K562 (cell line): Measurements from ENCODE around the gene AGAP1. TPM values are rescaled to one million over a fixed set of nuclear protein-coding genes. Genes with fewer than 3 reads are reported as not detected.
"Not testable (repeated sequence)": the region's sequence is repeated elsewhere in the genome, so short reads cannot be mapped to it uniquely, and the experiment has no call there.

ENCODE experiments used
- ATAC-seq: fragments of 200-7000 bp; cut with Tn5 transposase; 3 replicates; pipeline ENCODE4 v1.9.1; 2020; ENCODE audit warnings: moderate library complexity
- BruUV-seq: library from RNA; stranded (reverse); fragments of 400-500 nt; replicated peaks from 2 replicates; lab custom pipeline; 2021; lab: Mats Ljungman, UMichigan
- CTCF ChIA-PET: fragments of 300-600 bp; formaldehyde crosslinking; extraction: SDS; loops from one replicate; lab custom pipeline; 2021; ENCODE audit warnings: low intra/inter-chr PET ratio; lab: Yijun Ruan, JAX
- POLR2A ChIA-PET: fragments of 300-600, 350-650 bp; sonication (Branson Sonifier 250); formaldehyde crosslinking; extraction: SDS; loops from one replicate; lab custom pipeline; 2021; ENCODE audit warnings: antibody characterized with exemption, inconsistent platforms; lab: Yijun Ruan, JAX
- DNase-seq, 4 experiments: peaks; one replicate each; pipeline versions ENCODE4 v3.0.0 to v3.0.0-alpha.2; 2011 to 2018; ENCODE audit warnings: low spot score in 3 of 4, mixed read lengths in 3 of 4; ENCODE audit errors: extremely low read depth in 1 of 4
- FAIRE-seq: peaks from 2 replicates; lab custom pipeline; 2011; peaks lifted over from hg19 to GRCh38; lab: Jason Lieb, UNC
- H2AFZ ChIP-seq: 2 replicates; pipeline ENCODE4 v1.6.0; 2011; ENCODE audit warnings: low read depth, low read length, control low read depth, inconsistent platforms
- H3K27ac ChIP-seq: fragments of 200-600 bp; 3 replicates; pipeline ENCODE4 v1.8.0; 2011; ENCODE audit warnings: low read depth, mild to moderate bottlenecking, control low read depth, inconsistent platforms, low read length, moderate library complexity, mixed read lengths; ENCODE audit errors: extremely low read depth
- H3K27me3 ChIP-seq, 2 experiments: fragments of 300-600 bp in 1 of 2; 2 replicates in 1 of 2; 3 replicates in 1 of 2; pipeline versions ENCODE4 v1.6.0 to v1.8.0; 2011; ENCODE audit warnings: inconsistent platforms in 2 of 2, low read length in 2 of 2, mild to moderate bottlenecking in 1 of 2, mixed read lengths in 1 of 2, moderate library complexity in 1 of 2; ENCODE audit not compliant: control insufficient read depth in 2 of 2, insufficient read depth in 2 of 2
- H3K36me3 ChIP-seq: fragments of 300-600 bp; 3 replicates; pipeline ENCODE4 v1.8.0; 2011; ENCODE audit warnings: mild to moderate bottlenecking, low read length, inconsistent platforms; ENCODE audit not compliant: control insufficient read depth, insufficient read depth
- H3K4me1 ChIP-seq, 2 experiments: fragments of 200-600 bp in 1 of 2; replicated peaks in 1 of 2; 2 replicates in 1 of 2; 3 replicates in 1 of 2; pipeline versions ENCODE4 v1.5.1 to v1.8.0; 2011; ENCODE audit warnings: inconsistent platforms in 2 of 2, low read length in 2 of 2, mild to moderate bottlenecking in 1 of 2, mixed read lengths in 1 of 2, moderate library complexity in 1 of 2; ENCODE audit not compliant: control insufficient read depth in 2 of 2, insufficient read depth in 2 of 2
- H3K4me2 ChIP-seq: 2 replicates; pipeline ENCODE4 v1.6.1; 2011; ENCODE audit warnings: low read length, control low read depth, inconsistent platforms, mixed read lengths; ENCODE audit not compliant: insufficient read depth
- H3K4me3 ChIP-seq: fragments of 200-600 bp; sonication (generic), shearing (Covaris generic); 2 replicates; pipeline ENCODE4 v1.5.1; 2016; ENCODE audit warnings: control low read depth, inconsistent platforms
- H3K79me2 ChIP-seq: fragments of 200-600 bp; 3 replicates; pipeline ENCODE4 v1.8.0; 2011; ENCODE audit warnings: low read length, inconsistent platforms; ENCODE audit not compliant: control insufficient read depth, insufficient read depth
- H3K9ac ChIP-seq, 2 experiments: 2 replicates each; pipeline versions ENCODE4 v1.6.0 to v1.6.1; 2011; ENCODE audit warnings: low read depth in 2 of 2, low read length in 2 of 2, control low read depth in 1 of 2, inconsistent platforms in 1 of 2, mild to moderate bottlenecking in 1 of 2, mixed read lengths in 1 of 2; ENCODE audit not compliant: insufficient read depth in 1 of 2
- H3K9me1 ChIP-seq: one replicate; pipeline ENCODE4 v1.6.0; 2011; ENCODE audit warnings: inconsistent platforms, mild to moderate bottlenecking, low read length, moderate library complexity; ENCODE audit not compliant: control insufficient read depth, insufficient read depth
- H3K9me3 ChIP-seq: replicated peaks from 2 replicates; pipeline ENCODE4 v1.5.1; 2011; ENCODE audit warnings: low read depth, low read length, inconsistent platforms; ENCODE audit not compliant: control insufficient read depth, insufficient read depth
- H4K20me1 ChIP-seq: replicated peaks from 2 replicates; pipeline ENCODE4 v1.6.1; 2011; ENCODE audit warnings: low read length, inconsistent platforms, mixed read lengths; ENCODE audit not compliant: control insufficient read depth, insufficient read depth
- DLX4 ChIP-seq: fragments of 250-450 bp; sonication (Bioruptor Pico); IDR thresholded peaks from 2 replicates; pipeline ENCODE4 v1.6.1; 2021; ENCODE audit warnings: mild to moderate bottlenecking
- HNRNPK ChIP-seq: fragments of 200-400 bp; formaldehyde crosslinking; IDR thresholded peaks from one replicate; pipeline ENCODE4 v1.6.1; 2018; ENCODE audit warnings: mild to moderate bottlenecking, low read depth, low read length; ENCODE audit not compliant: poor library complexity, severe bottlenecking
- MCM3 ChIP-seq: fragments of 450-650 bp; IDR thresholded peaks from 2 replicates; pipeline ENCODE4 v1.6.1; 2016
- NFE2L1 ChIP-seq: fragments of 450-650 bp; IDR thresholded peaks from 2 replicates; pipeline ENCODE4 v1.6.1; 2016; ENCODE audit warnings: missing genetic modification characterization, low read depth, mild to moderate bottlenecking, missing compliant biosample characterization, moderate library complexity, borderline replicate concordance
- NUFIP1 ChIP-seq: fragments of 450-650 bp; IDR thresholded peaks from 2 replicates; pipeline ENCODE4 v1.6.1; 2018; ENCODE audit not compliant: partially characterized antibody
- RB1 ChIP-seq: fragments of 450-650 bp; IDR thresholded peaks from 2 replicates; pipeline ENCODE4 v1.6.1; 2017; ENCODE audit warnings: low read depth, mild to moderate bottlenecking
- SUPT5H ChIP-seq: fragments of 450-650 bp; IDR thresholded peaks from 2 replicates; pipeline ENCODE4 v1.6.1; 2016
- ZKSCAN1 ChIP-seq: fragments of 150-350 bp; IDR thresholded peaks from 2 replicates; pipeline ENCODE4 v1.6.1; 2016; ENCODE audit warnings: low read depth, low read length
- ZNF133 ChIP-seq: fragments of 250-450 bp; sonication (Bioruptor Pico); IDR thresholded peaks from 2 replicates; pipeline ENCODE4 v1.4.0; 2020; ENCODE audit warnings: mild to moderate bottlenecking
- ZNF384 ChIP-seq: IDR thresholded peaks from 2 replicates; pipeline ENCODE4 v1.6.1; 2012; ENCODE audit warnings: low read depth, low read length, improper control_type of control experiment
- ZNF507 ChIP-seq: conservative IDR thresholded peaks from 2 replicates; pipeline ENCODE4 v1.6.1; 2017; ENCODE audit warnings: missing genetic modification characterization, missing compliant biosample characterization
- ZNF57 ChIP-seq: fragments of 450-650 bp; formaldehyde crosslinking; IDR thresholded peaks from 2 replicates; pipeline ENCODE4 v1.4.0; 2020; ENCODE audit warnings: mild to moderate bottlenecking, moderate library complexity
- WGBS: fragments of 100-300 bp; shearing (Covaris generic); methylation state at CpG from one replicate; pipeline ENCODE4 v1.1.6; 2016; ENCODE audit warnings: low coverage, mixed read lengths; ENCODE audit not compliant: insufficient coverage; ENCODE audit errors: missing lambda C conversion rate; 5-methylcytosine and 5-hydroxymethylcytosine counted together
- in situ Hi-C: fragments of 300-500 bp; cut with MboI; formaldehyde crosslinking; loops from 4 replicates; pipeline ENCODE4 v1.15.0; 2018; ENCODE audit warnings: inconsistent platforms, mixed read lengths
- intact Hi-C: fragments of 100-400 bp; cut with micrococcal nuclease; formaldehyde crosslinking; loops from 2 replicates; pipeline ENCODE4 v1.14.2; 2022
- polyA plus RNA-seq, 8 experiments: library from polyadenylated mRNA; depleted of rRNA in 4 of 8; stranded (reverse) in 5 of 8; unstranded in 3 of 8; fragments of >200 nt; fragmentation: Nextera tagmentation in 2 of 8; fragmentation: Illumina TruSeq in 1 of 8; extraction: Ambion mirVana in 2 of 8; extraction: Trizol in 1 of 8; gene quantifications; 2 replicates each; pipeline versions ENCODE4 v1.2.1 to v1.2.3, GENCODE V29; 2011 to 2014; ENCODE audit warnings: inconsistent platforms in 1 of 8, missing spikeins in 1 of 8
- total RNA-seq, 7 experiments: library from RNA; depleted of rRNA in 6 of 7; stranded (reverse); fragments of >200 nt in 6 of 7; fragmentation: Illumina TruSeq in 2 of 7; extraction: Trizol in 2 of 7; gene quantifications; 2 replicates each; pipeline versions ENCODE4 v1.2.1 to v1.2.3, GENCODE V29; 2011 to 2021; ENCODE audit warnings: low replicate concordance in 1 of 7

AGAP1 gene
- total and polyA plus RNA-seq, 9 of the 15 experiments (the other 6 are each of a cell fraction or from before 2014, with no cell fraction given) = 1.3 to 24.0 (median 10.6) TPM

GRCh38 chr2:235763816-235764215, 270.0 kb downstream of the AGAP1 start:
- in situ Hi-C loops (no loop called here), intact Hi-C loops (no loop called here)
- Histone ChIP-seq H3K4me1 (no peaks in the 10 kb centered on the region; a peak in 1 of 5 replicates), H3K9ac (no peak overlapping the region), H3K4me3 (no peak overlapping the region), H3K9me1 (no peaks in the 10 kb centered on the region), H3K4me2 (no peak overlapping the region), H3K27ac (no peak overlapping the region), H4K20me1 (no peaks in the 10 kb centered on the region), H2AFZ (no peak overlapping the region), H3K9me3 (no peaks in the 10 kb centered on the region), H3K27me3 (no peaks in the 10 kb centered on the region), H3K36me3 (peaks cover 2% of the 10 kb centered on the region; the same call in 1 of the 3 replicates), H3K79me2 (no peaks in the 10 kb centered on the region)
- TF ChIP-seq MCM3 (no peak), ZNF507 (tag) (no peak), ZNF384 (no peak), ZNF57 (CRISPR knock-in tag) (no peak), ZKSCAN1 (no peak), ZNF133 (CRISPR knock-in tag) (no peak), NFE2L1 (tag) (no peak), NUFIP1 (no peak), HNRNPK (no peak), DLX4 (no peak), RB1 (no peak), SUPT5H (no peak)
- no TSS peak for BruUV-seq
- FAIRE-seq = no peak
- POLR2A ChIA-PET = no interaction called here
- DNase-seq = no peak
- CTCF ChIA-PET = no interaction called here
- WGBS = 97% methylated on average over 15 of the region's 20 CpGs
- ATAC-seq = no peak

- H3K4me2 ChIP-seq, H3K27me3 ChIP-seq, FAIRE-seq, H3K36me3 ChIP-seq, intact Hi-C loops, POLR2A ChIA-PET, H3K9me1 ChIP-seq, H3K4me3 ChIP-seq, H4K20me1 ChIP-seq, H3K79me2 ChIP-seq, in situ Hi-C loops, H3K27ac ChIP-seq, H3K9me3 ChIP-seq, H3K4me1 ChIP-seq, ATAC-seq, H2AFZ ChIP-seq, H3K9ac ChIP-seq, DNase-seq, CTCF ChIA-PET, BruUV-seq: not testable (repeated sequence)
- no CpG with 5 or more reads among the region's 19 CpGs for WGBS
Measured at GRCh38 chr2:235764478-235764877, 270.6 kb downstream of the AGAP1 start.
